Colonic mucosa (tissue), 4 donors: ENCODE results near the gene SPATA6. TPM values are rescaled to one million over a fixed set of nuclear protein-coding genes. Genes with fewer than 3 reads are reported as not detected.
A peak's percentile ranks its signal among the peaks of the same experiment; 100 is the strongest.
"Not testable (repeated sequence)": the region's sequence is repeated elsewhere in the genome, so short reads cannot be mapped to it uniquely, and the experiment has no call there.

Source experiments
- DNase-seq: peaks from one replicate; pipeline ENCODE4 v3.0.0-alpha.2; 2020
- H3K27ac ChIP-seq: fragments of 200-600 bp; one replicate; pipeline ENCODE4 v1.8.0; 2021
- H3K27me3 ChIP-seq: fragments of 200-600 bp; one replicate; pipeline ENCODE4 v1.8.0; 2021
- H3K36me3 ChIP-seq: fragments of 200-600 bp; one replicate; pipeline ENCODE4 v1.8.0; 2021
- H3K4me1 ChIP-seq: fragments of 200-600 bp; one replicate; pipeline ENCODE4 v1.8.0; 2021; ENCODE audit warnings: mild to moderate bottlenecking
- H3K4me3 ChIP-seq: fragments of 200-600 bp; one replicate; pipeline ENCODE4 v1.8.0; 2021
- H3K9ac ChIP-seq, 2 donors: one replicate each; pipeline ENCODE4 v1.7.0; 2013; ENCODE audit warnings: control low read depth in 2 of 2, low read depth in 2 of 2, low read length in 2 of 2
- H3K9me3 ChIP-seq: fragments of 200-600 bp; one replicate; pipeline ENCODE4 v1.8.0; 2021
- intact Hi-C: fragments of 100-400 bp; cut with DNase I; formaldehyde crosslinking; loops from one replicate; pipeline ENCODE4 v1.14.1; 2022
- total RNA-seq, 2 donors: library from RNA; stranded (reverse); fragmentation: NEBNext Ultra II Directional in 1 of 2; extraction: Animal tissue kit (Norgen Biotek cat#: 25700) in 1 of 2; gene quantifications; one replicate each; pipeline ENCODE4 v1.2.1, GENCODE V29; 2021
- TF ChIP-seq, protein P1 (sequence below): fragments of 200-600 bp; IDR thresholded peaks from one replicate; pipeline ENCODE4 v1.8.0; 2022; ENCODE audit warnings: antibody characterized with exemption, mild to moderate bottlenecking
- donor health status: healthy.
- donor health status: DM: no; HTN: no; CAD: no.
- donor health status: DM: no; HTN: no; CAD: no.

Gene SPATA6
- total RNA-seq: 1 to 10 TPM; 9.1 to 9.4 TPM

DNA sequence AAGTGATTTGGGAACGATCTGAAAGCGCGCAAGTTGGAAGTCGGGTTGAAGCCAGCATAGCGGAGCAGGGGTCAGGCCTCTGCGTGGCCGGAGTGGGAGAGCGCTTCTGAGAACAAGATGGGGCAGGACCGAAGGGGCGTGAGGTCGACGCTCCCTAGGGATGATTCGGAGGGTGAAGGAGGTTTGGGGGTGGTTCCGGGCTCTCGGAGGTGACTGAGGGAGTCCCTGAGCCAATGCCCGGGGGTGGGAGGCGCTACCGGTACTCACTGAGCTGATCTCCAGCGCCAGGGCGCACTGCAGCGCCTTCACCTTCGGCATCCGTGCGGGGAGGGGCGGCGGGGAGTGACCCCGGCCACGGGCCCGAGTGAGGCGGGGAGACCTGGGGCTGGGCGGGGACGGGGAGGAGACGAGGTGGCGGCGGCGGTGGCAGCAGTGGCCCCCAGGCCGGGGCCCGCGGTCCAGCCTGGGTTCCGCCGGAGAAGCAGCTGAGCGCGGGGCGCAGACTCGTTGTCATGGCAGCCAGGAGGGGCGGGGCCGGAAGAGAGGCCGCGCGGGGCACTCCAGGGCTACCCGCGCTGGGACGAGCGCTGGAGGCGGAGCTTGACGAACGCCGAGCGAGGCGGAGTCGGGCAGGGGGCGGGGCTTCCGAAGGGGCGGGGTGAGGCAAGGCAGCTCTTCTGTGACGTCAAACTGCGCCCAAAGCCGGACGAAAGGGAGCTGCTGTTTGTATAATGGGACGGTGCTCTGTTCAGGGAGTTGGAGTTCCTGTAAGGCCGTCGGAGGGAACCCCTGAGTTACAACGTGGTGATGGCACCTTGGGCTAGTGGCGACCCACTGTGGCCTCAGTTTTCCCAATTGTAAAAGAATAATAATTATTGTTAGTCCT, at the start of gene SPATA6:
Gene SPATA6, minus strand, starts transcription at position 514 of the 886 bp plus-strand sequence. Its CDS starts 196 bp downstream, at position 318.
- Histone ChIP-seq H3K9me3 (no peaks in the 10 kb centered on the region), H3K4me3 (peak within 1 kb of the TSS; percentile 73), H3K9ac (peak within 1 kb of the TSS; percentile 67 to 85), H3K36me3 (no peaks in the 10 kb centered on the region), H3K4me1 (peaks cover 7% of the 10 kb centered on the region), H3K27me3 (no peaks in the 10 kb centered on the region), H3K27ac (peak within 1 kb of the TSS; percentile 73)
- intact Hi-C loops: no loop called here
- DNase-seq: peak; percentile 100
- TF ChIP-seq, protein P1, sequence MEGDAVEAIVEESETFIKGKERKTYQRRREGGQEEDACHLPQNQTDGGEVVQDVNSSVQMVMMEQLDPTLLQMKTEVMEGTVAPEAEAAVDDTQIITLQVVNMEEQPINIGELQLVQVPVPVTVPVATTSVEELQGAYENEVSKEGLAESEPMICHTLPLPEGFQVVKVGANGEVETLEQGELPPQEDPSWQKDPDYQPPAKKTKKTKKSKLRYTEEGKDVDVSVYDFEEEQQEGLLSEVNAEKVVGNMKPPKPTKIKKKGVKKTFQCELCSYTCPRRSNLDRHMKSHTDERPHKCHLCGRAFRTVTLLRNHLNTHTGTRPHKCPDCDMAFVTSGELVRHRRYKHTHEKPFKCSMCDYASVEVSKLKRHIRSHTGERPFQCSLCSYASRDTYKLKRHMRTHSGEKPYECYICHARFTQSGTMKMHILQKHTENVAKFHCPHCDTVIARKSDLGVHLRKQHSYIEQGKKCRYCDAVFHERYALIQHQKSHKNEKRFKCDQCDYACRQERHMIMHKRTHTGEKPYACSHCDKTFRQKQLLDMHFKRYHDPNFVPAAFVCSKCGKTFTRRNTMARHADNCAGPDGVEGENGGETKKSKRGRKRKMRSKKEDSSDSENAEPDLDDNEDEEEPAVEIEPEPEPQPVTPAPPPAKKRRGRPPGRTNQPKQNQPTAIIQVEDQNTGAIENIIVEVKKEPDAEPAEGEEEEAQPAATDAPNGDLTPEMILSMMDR: no peak

DNA sequence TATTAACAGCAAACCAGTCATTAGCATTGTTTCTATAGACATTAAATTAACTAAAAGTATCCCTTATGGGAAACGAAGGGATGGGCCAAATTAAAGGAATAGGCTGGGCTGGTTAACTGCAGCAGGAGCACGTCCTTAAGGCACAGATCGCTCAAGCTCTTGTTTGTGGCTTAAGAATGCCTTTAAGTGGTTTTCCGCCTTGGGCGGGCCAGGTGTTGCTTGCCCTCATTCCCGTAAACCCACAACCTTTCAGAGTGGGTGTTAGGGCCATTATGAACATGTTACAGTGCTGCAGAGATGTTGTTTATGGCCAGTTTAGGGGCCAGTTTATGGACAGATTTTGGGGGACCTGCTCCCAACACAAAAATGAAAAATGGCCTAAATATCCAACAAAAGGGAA, 47.9 kb upstream of the SPATA6 start:
- H3K27ac ChIP-seq, H3K4me1 ChIP-seq, DNase-seq, intact Hi-C loops, H3K9me3 ChIP-seq, H3K36me3 ChIP-seq, H3K27me3 ChIP-seq, H3K9ac ChIP-seq, H3K4me3 ChIP-seq: not testable (repeated sequence)

DNA sequence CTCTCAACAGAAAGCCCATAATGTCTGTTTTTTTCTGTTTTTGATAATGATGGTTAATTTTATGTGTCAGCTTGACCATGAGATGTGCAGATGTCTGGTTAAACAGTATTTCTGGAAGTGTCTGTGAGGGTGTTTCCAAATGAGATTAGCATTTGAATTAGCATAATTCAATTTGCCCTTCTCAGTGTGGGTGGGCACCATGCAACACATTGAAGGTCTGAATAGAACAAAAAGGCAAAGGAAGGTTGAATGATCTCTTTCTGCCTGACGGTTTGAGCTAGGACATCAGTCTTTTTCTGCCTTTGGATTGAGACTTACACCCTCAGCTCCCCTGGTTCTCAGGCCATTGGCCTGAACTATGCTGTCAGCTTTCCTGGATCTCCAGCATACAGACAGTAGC, 34.9 kb upstream of the SPATA6 start:
- Histone ChIP-seq H3K4me3 (no peak overlapping the region), H3K9ac (no peak overlapping the region), H3K9me3 (no peaks in the 10 kb centered on the region), H3K4me1 (no peaks in the 10 kb centered on the region), H3K27me3 (no peaks in the 10 kb centered on the region), H3K27ac (no peak overlapping the region), H3K36me3 (no peaks in the 10 kb centered on the region)
- TF ChIP-seq, protein P1: no peak
- intact Hi-C loops: no loop called here
- DNase-seq: no peak

DNA sequence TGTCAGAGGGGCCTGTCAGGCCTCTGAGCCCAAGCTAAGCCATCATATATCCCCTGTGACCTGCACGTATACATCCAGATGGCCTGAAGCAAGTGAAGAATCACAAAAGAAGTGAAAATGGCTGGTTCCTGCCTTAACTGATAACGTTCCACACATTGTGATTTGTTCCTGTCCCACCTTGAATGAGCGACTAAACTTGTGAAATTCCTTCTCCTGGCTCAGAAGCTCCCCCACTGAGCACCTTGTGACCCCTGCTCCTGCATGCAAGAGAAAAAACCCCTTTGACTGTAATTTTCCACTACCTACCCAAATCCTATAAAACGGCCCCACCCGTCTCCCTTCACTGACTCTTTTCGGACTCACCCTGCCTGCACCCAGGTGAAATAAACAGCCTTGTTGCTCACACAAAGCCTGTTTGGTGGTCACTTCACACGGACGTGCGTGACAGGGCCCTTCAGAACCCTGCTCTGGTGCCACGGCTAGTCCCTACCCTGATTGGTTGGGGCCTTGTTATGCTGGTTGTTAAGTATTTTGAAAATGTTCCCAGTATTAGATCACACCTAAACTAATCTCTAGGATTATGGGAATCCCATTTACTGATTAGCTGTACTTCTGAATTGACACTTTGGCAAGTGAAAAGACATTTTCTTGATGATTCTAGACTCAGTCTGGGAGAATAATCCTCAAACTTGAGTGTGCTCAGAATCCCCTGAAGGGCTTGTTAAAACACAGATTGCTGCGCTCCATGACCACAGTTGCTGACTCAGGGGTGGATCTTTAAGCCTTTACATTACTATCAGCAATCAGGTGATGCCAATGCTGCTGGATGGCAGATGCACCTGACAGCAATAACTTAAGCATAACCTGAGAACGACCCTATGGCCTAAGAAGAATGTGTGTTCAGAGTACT, 28.8 kb upstream of the SPATA6 start:
- Histone ChIP-seq H3K4me3 (no peak overlapping the region), H3K9ac (no peak overlapping the region), H3K36me3 (no peaks in the 10 kb centered on the region), H3K4me1 (no peaks in the 10 kb centered on the region), H3K27me3 (no peaks in the 10 kb centered on the region), H3K9me3 (no peaks in the 10 kb centered on the region), H3K27ac (no peak overlapping the region)
- DNase-seq: no peak
- intact Hi-C loops: no loop called here
- TF ChIP-seq, protein P1: no peak

DNA sequence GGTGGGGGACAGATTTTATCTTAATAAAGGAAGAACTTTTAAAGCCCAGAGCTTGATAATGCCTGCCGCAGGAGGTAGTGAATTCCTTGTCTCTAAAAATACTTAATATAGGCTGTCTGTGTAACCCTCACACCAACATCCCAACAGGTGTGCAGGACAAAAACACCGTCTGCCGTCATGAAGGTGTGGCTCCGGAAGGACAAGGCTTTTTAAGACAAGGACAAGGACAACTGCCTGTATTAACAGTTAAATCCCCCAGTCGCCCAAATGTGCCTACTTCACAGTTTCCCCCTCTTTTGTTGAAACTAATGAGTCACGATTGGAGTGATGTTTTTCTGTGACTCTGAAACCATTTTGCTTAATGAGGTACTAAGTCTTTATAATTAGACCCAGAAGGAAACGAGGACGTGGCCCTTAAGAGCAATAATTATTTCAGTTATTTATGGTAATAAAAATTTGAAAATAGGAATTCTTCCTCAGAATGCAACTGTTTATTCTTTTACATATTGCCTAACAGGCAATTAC, 27.3 kb upstream of the SPATA6 start:
- intact Hi-C loops: loop anchor here (10.0 kb wide), 1 partner anchor 144 kb away; no protein-coding TSS in a partner anchor

More for the DNA sequence above, 27.3 kb upstream of the SPATA6 start:
- Histone ChIP-seq H3K36me3 (no peaks in the 10 kb centered on the region), H3K4me1 (no peaks in the 10 kb centered on the region), H3K4me3 (no peak overlapping the region), H3K9ac (no peak overlapping the region), H3K9me3 (no peaks in the 10 kb centered on the region), H3K27me3 (no peaks in the 10 kb centered on the region), H3K27ac (no peak overlapping the region)
- no peak for DNase-seq
- TF ChIP-seq, protein P1: no peak
